ENCODE data around the gene MBNL1.
A peak's percentile ranks its signal among the peaks of the same experiment; 100 is the strongest.
"Not testable (repeated sequence)": the region's sequence is repeated elsewhere in the genome, so short reads cannot be mapped to it uniquely, and the experiment has no call there.

Gene MBNL1

DNA sequence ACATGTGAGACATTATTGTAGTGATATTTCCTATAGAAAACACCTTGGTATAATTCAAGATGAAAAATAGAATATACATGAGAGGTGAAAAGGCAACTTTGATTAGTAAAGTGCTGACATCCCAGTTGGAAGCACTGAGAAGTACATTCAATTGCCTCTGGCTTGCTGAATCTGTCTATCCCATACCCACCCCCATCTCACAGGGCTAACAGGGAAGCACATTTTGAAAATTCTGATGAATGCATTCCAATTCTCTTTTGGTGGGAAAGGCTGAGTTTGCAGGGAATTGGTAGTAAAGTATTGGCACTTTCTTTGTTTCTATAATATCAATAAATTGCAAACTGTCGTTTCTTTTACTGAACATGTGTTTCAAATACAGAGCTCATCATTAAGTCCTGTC, 122.9 kb downstream of the MBNL1 start:
- no peak for DNase-seq (ENCODE audit: extremely low read depth, low read depth)
- TF ChIP-seq, protein P1, sequence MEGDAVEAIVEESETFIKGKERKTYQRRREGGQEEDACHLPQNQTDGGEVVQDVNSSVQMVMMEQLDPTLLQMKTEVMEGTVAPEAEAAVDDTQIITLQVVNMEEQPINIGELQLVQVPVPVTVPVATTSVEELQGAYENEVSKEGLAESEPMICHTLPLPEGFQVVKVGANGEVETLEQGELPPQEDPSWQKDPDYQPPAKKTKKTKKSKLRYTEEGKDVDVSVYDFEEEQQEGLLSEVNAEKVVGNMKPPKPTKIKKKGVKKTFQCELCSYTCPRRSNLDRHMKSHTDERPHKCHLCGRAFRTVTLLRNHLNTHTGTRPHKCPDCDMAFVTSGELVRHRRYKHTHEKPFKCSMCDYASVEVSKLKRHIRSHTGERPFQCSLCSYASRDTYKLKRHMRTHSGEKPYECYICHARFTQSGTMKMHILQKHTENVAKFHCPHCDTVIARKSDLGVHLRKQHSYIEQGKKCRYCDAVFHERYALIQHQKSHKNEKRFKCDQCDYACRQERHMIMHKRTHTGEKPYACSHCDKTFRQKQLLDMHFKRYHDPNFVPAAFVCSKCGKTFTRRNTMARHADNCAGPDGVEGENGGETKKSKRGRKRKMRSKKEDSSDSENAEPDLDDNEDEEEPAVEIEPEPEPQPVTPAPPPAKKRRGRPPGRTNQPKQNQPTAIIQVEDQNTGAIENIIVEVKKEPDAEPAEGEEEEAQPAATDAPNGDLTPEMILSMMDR (IDR thresholded peaks at IDR 0.05; ENCODE audit: low read depth, low read length) = no peak

DNA sequence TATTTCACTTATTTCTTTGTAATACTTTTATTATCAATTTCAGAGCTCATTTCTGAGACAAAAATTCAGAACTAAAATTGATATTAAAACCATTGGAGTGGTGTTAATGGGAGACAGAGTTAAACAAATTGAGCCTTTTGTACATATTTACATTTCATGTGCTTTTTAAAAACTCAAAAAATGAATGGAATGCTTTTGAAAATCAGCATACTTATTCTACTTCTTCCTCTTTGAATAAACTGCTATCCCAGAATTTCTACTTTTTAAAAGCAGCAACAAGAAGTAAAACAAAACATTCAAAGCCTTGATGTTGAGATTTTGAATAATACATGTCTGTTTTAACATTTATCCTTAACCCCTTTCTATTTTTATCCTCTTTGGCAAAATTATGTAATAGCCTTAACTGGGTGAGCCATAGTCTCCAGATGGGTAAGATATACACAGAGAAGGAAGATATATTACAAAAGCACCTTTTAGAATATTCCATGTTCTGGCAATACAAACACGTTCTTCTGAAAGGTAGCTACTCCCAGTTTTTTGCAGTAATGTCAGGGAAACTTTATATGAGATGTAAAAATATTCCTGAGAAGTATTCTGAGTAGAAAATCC, 123.6 kb downstream of the MBNL1 start:
- TF ChIP-seq, protein P1 (IDR thresholded peaks at IDR 0.05; ENCODE audit: low read depth, low read length) = no peak
- no peak for DNase-seq (ENCODE audit: extremely low read depth, low read depth)

DNA sequence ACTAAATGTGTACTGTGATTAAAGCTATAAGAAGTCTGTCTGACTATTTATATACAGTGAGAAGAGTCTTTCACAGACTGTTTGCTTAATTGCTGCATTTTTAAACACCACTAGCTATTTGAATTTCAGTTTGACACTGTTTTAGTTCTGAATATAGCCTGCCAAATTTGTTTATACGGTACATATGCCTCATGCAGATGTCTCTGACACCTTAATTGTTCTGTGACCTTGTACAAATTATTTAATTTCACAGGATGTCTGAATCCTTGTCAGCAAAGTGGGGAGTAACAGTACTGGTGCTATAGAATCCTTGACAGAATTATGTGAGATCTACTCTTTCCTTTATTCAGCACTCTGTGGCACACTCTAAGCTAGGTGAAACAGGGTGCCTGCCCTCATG, 125.5 kb downstream of the MBNL1 start:
- DNase-seq (ENCODE audit: extremely low read depth, low read depth) = no peak
- TF ChIP-seq, protein P1 (IDR thresholded peaks at IDR 0.05; ENCODE audit: low read depth, low read length) = no peak

DNA sequence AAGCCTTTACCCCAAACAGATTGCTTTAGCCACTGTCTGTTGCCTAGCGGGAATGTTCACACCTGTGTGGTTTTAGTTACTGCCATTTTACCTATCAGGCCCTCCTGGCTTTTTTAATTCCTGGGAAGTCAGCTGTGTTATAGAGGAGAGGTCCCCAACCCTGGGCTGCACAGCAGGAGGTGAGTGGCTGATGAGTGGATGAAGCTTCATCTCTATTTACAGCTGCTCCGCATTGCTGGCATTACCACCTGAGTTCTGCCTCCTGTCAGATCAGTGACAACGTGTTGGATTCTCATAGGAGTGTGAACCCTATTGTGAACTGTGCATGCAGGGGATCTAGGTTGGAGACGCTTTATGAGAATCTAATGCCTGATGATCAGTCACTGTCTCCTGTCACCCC, 127.0 kb downstream of the MBNL1 start:
- TF ChIP-seq, protein P1 (IDR thresholded peaks at IDR 0.05; ENCODE audit: low read depth, low read length) = no peak
- DNase-seq (ENCODE audit: extremely low read depth, low read depth) = no peak

DNA sequence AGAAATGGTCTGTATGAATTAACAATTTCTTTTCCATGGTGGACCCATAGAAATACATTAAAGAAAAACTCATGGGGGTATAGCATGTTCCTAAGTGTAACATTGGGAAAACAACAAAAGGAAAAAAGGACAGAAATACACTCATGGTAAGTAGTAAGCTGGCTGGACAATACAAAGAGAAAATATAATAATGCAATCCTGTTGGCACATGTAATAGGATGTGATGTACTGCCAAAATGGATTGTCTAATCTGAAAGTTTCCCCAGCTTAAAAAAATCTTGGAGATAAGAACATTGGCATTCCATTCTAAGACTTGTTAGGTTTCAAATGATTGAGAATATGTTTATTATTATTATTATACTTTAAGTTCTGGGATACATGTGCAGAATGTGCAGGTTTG, 128.1 kb downstream of the MBNL1 start:
- DNase-seq (ENCODE audit: extremely low read depth, low read depth) = no peak
- TF ChIP-seq, protein P1 (IDR thresholded peaks at IDR 0.05; ENCODE audit: low read depth, low read length) = no peak

DNA sequence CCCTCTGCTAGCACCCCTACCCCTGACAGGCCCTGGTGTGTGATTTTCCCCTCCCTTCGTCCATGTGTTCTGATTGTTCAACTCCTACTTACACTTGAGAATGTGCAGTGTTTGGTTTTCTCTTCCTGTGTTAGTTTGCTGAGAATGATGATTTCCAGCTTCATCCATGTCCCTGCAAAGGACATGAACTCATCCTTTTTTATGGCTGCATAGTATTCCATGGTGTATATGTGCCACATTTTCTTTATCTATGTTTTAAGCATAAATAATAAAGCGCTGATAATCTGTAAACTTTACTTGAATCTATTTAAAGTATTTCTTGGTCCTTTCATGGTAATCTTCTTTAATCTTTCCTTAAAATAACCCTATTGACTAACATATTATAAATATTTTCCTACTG, 128.6 kb downstream of the MBNL1 start:
- DNase-seq (ENCODE audit: extremely low read depth, low read depth) = not testable (repeated sequence)

DNA sequence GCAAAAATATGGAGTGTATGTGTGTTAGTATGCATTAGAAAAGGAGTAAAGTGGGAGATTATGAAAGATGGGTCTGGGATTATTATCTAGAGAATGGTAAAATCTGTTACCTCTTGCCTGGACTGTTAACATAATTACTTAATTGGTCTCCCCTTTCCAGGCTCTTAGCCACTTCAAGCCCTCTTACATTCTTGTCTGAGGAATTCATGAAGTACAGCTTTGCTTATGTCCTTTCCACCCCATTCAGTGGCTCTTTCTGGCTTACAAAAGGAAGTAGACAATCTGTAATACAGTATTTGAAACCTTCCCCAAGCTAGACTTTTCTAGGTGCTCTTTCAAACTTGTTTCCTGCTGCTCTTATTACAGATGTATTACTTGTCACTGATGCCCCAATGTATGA, 129.8 kb downstream of the MBNL1 start:
- DNase-seq (ENCODE audit: extremely low read depth, low read depth) = no peak
- TF ChIP-seq, protein P1 (IDR thresholded peaks at IDR 0.05; ENCODE audit: low read depth, low read length) = no peak

DNA sequence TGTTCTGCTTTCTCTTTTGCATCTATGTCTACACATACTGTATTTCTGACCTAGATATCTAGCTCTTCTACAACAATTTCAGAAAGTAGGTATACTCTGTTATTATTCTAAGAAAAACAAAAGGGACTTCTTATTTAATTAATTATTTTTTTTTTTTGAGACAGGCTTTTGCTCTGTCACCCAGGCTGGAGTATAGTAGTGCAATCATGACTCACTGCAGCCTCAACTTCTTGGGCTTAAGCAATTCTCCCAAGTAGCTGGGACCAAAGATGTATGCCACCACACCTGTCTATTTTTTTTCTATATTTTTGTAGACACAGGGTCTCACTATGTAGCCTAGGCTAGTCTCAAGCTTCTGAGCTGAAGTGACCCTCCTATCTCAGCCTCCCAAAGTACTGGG, 130.6 kb downstream of the MBNL1 start:
- TF ChIP-seq, protein P1 (IDR thresholded peaks at IDR 0.05; ENCODE audit: low read depth, low read length) = no peak
- peak; percentile 20 for DNase-seq (ENCODE audit: extremely low read depth, low read depth)

Measured in AG09319 (cell line).